Left lung (tissue), 10 donors: ENCODE measurements around the gene ENOX2. TPM values are rescaled to one million over a fixed set of nuclear protein-coding genes. Genes with fewer than 3 reads are reported as not detected.

Experiments
- ATAC-seq: fragments of 200-7000 bp; cut with Tn5 transposase; one replicate; pipeline ENCODE4 v1.9.1; 2020; ENCODE audit warnings: moderate library complexity
- DNase-seq, 4 donors: peaks; one replicate each; pipeline ENCODE4 v3.0.0-alpha.2; 2013 to 2020
- H3K27ac ChIP-seq, 2 donors: fragments of 200-600 bp; sonication (generic) in 1 of 2; one replicate each; pipeline versions ENCODE4 v1.5.0 to v1.8.0; 2020 to 2021
- H3K27me3 ChIP-seq, 2 donors: fragments of 200-600 bp; sonication (generic) in 1 of 2; one replicate each; pipeline versions ENCODE4 v1.5.0 to v1.8.0; 2020 to 2021
- H3K36me3 ChIP-seq, 2 donors: fragments of 200-600 bp; sonication (generic) in 1 of 2; one replicate each; pipeline versions ENCODE4 v1.5.0 to v1.8.0; 2020 to 2021
- H3K4me1 ChIP-seq, 2 donors: fragments of 200-600 bp; one replicate each; pipeline ENCODE4 v1.8.0; 2021
- H3K4me3 ChIP-seq, 2 donors: fragments of 200-600 bp; sonication (generic) in 1 of 2; one replicate each; pipeline versions ENCODE4 v1.5.0 to v1.8.0; 2020 to 2021; ENCODE audit warnings: mild to moderate bottlenecking in 1 of 2
- H3K9me3 ChIP-seq, 2 donors: fragments of 200-600 bp; sonication (generic) in 1 of 2; one replicate each; pipeline versions ENCODE4 v1.5.0 to v1.8.0; 2020 to 2021
- intact Hi-C, 2 donors: fragments of 100-400 bp; cut with DNase I; formaldehyde crosslinking; loops; one replicate each; pipeline versions ENCODE4 v1.11.2 to v1.14.2; 2022
- polyA plus RNA-seq, 6 donors: library from polyadenylated mRNA; unstranded; fragments of 120-200 nt; gene quantifications; one replicate each; pipeline ENCODE4 v1.2.1, GENCODE V29; 2013; ENCODE audit not compliant: insufficient read length in 6 of 6
- total RNA-seq, 2 donors: library from RNA; stranded (reverse); fragmentation: NEBNext Ultra II Directional; extraction: Animal tissue kit (Norgen Biotek cat#: 25700); gene quantifications; one replicate each; pipeline ENCODE4 v1.2.1, GENCODE V29; 2021
- TF ChIP-seq, protein P1 (sequence below), 2 donors: fragments of 200-600 bp; sonication (generic) in 1 of 2; IDR thresholded peaks; one replicate each; pipeline versions ENCODE4 v1.5.0 to v1.8.0; 2021; ENCODE audit warnings: antibody characterized with exemption in 2 of 2
- donor health status: DM: no; HTN: yes; CAD: no.
- donor health status: DM: no; HTN: no; CAD: no.

ENOX2 gene
- total and polyA plus RNA-seq, 8 donors = 2.0 to 13.4 (median 11.0) TPM

DNA sequence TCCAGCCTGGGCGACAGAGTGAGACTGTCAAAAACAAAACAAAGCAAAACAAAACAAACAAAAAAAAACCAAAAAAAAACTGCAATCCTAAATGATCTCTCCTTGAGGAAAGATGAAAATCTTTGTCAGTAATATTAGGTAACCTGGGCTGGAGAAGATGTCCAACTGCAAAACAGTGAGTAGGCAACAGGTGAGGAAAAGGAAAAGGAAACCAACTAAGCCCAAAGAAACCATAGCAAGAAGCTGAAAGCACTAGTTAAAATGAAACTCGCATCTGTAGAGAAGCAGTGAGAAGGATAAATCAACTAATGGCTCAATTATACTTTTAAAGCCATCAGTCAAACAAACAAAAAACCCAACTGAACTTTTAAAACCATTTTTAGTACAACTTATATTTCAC, 54.2 kb downstream of the ENOX2 start:
- Histone ChIP-seq H3K4me1 (no peaks in the 10 kb centered on the region), H3K9me3 (no peaks in the 10 kb centered on the region), H3K36me3 (no peaks in the 10 kb centered on the region), H3K27ac (no peak overlapping the region), H3K4me3 (no peak overlapping the region), H3K27me3 (no peaks in the 10 kb centered on the region)
- intact Hi-C loops = no loop called here
- TF ChIP-seq, protein P1, sequence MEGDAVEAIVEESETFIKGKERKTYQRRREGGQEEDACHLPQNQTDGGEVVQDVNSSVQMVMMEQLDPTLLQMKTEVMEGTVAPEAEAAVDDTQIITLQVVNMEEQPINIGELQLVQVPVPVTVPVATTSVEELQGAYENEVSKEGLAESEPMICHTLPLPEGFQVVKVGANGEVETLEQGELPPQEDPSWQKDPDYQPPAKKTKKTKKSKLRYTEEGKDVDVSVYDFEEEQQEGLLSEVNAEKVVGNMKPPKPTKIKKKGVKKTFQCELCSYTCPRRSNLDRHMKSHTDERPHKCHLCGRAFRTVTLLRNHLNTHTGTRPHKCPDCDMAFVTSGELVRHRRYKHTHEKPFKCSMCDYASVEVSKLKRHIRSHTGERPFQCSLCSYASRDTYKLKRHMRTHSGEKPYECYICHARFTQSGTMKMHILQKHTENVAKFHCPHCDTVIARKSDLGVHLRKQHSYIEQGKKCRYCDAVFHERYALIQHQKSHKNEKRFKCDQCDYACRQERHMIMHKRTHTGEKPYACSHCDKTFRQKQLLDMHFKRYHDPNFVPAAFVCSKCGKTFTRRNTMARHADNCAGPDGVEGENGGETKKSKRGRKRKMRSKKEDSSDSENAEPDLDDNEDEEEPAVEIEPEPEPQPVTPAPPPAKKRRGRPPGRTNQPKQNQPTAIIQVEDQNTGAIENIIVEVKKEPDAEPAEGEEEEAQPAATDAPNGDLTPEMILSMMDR (IDR thresholded peaks at IDR 0.05) = no peak
- DNase-seq (no peak), ATAC-seq (no peak)

DNA sequence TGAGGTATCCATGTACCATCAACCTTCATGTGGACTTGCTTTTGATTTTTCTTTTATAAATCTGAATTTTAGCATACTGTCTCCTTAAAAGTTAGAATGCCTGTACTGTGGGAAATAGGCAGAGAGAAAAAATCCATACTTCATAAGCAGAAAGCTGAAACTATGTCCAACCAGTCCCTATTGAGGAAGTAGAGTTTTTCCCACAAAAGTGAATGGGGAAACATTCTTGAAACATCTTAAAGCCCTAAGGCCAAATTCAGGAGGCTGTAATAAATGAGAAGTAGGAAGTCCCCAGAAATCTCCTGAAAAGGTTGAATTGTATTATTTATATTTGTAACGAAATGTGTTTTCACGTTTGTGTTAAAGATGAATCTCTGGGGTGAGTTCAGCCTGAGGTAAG, 56.3 kb downstream of the ENOX2 start:
- Histone ChIP-seq H3K4me1 (no peaks in the 10 kb centered on the region), H3K27me3 (no peaks in the 10 kb centered on the region), H3K9me3 (no peaks in the 10 kb centered on the region), H3K27ac (no peak overlapping the region), H3K36me3 (no peaks in the 10 kb centered on the region), H3K4me3 (no peak overlapping the region)
- intact Hi-C loops = no loop called here
- TF ChIP-seq, protein P1 (IDR thresholded peaks at IDR 0.05) = no peak
- no peak for ATAC-seq
- DNase-seq = no peak

DNA sequence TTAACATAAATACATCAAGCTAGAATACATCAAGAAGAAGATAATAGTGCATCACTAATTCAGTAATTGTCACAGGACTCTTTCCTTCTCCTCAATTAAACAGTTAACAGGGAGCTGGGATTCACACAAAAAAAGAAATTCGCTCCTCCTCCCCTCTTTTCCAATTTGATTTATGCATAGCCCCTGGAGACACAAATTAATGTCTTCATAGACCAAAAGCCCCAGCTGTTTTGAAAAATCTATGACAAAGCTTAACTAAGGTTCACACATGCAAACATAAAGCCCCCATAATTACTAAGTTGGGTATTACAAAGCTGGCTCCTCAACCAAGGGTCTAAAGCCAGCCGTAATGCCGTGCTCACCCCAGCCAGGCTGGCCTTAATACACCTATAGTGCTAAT, 61.2 kb downstream of the ENOX2 start:
- Histone ChIP-seq H3K4me3 (no peak overlapping the region), H3K9me3 (no peaks in the 10 kb centered on the region), H3K27ac (no peak overlapping the region), H3K27me3 (no peaks in the 10 kb centered on the region), H3K36me3 (no peaks in the 10 kb centered on the region), H3K4me1 (no peaks in the 10 kb centered on the region)
- DNase-seq = no peak
- intact Hi-C loops = no loop called here
- TF ChIP-seq, protein P1 (IDR thresholded peaks at IDR 0.05) = no peak
- ATAC-seq = no peak

DNA sequence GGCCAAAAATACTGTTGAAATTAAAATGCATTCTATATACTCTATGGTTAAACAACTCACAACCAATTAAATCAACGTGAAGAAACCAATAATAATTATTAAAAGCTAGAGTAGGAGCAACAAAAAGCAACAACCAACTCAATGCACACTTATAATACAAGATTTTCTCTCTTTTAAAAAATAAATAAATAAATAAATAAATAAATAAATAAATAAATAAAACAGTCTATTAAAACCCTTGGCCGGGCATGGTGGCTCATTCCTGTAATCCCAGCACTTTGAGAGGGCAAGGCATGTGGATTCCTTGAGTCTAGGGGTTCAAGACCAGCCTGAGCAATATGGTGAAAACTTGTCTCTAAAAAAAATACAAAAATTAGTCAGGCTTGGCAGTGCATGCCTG, 62.7 kb downstream of the ENOX2 start:
- Histone ChIP-seq H3K27ac (no peak overlapping the region), H3K36me3 (no peaks in the 10 kb centered on the region), H3K4me1 (no peaks in the 10 kb centered on the region), H3K9me3 (no peaks in the 10 kb centered on the region), H3K4me3 (no peak overlapping the region), H3K27me3 (no peaks in the 10 kb centered on the region)
- TF ChIP-seq, protein P1 (IDR thresholded peaks at IDR 0.05) = no peak
- ATAC-seq (no peak), DNase-seq (no peak)
- intact Hi-C loops = no loop called here

DNA sequence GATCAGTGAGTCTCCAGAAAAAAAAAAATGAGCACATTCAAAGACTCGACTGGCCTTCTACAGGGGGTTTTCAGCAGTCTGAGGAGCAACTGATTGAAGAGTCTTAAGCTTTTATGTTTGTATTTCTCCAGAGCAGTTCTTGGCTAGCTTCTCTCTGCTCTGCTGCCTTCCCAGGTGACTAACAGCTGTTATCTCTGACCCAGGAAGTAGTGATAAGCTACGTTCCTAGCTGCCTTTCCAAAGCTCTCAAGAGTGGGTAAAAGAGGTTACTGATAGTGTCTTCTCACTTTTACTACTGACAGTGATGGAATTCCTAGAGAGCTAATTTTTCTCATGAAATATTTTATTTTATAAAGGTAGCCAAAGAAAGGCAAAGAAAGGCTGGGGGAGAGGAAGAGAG, 66.6 kb downstream of the ENOX2 start:
- no peaks in the 10 kb centered on the region for H3K27me3 ChIP-seq
- TF ChIP-seq, protein P1 (IDR thresholded peaks at IDR 0.05) = no peak
- no peaks in the 10 kb centered on the region for H3K36me3 ChIP-seq
- H3K27ac ChIP-seq = no peak overlapping the region
- DNase-seq (no peak), ATAC-seq (no peak)
- H3K9me3 ChIP-seq = no peaks in the 10 kb centered on the region
- H3K4me3 ChIP-seq = no peak overlapping the region
- intact Hi-C loops = no loop called here
- no peaks in the 10 kb centered on the region for H3K4me1 ChIP-seq
